ENCODE measurements around the gene TBC1D23.
"Not testable (repeated sequence)": the region's sequence is repeated elsewhere in the genome, so short reads cannot be mapped to it uniquely, and the experiment has no call there.

TBC1D23 gene

GRCh38 chr3:100271522-100271921 lies 10.7 kb downstream of the TBC1D23 start:
- TF ChIP-seq CTCF (IDR thresholded peaks at IDR 0.05; ENCODE audit: low read length, missing control alignments) = no peak
- no peak overlapping the region for H3K4me3 ChIP-seq (replicated peaks; ENCODE audit: low read depth, low read length)
- DNase-seq (ENCODE audit: low read depth) = no peak

- not testable (repeated sequence) for H3K4me3 ChIP-seq (replicated peaks; ENCODE audit: low read depth, low read length); DNase-seq (ENCODE audit: low read depth)
Observed at GRCh38 chr3:100272797-100273611, 12.2 kb downstream of the TBC1D23 start.

GRCh38 chr3:100274361-100274760 lies 13.6 kb downstream of the TBC1D23 start:
- no peak for TF ChIP-seq CTCF (IDR thresholded peaks at IDR 0.05; ENCODE audit: low read length, missing control alignments)
- DNase-seq (ENCODE audit: low read depth) = no peak
- H3K4me3 ChIP-seq (replicated peaks; ENCODE audit: low read depth, low read length) = no peak overlapping the region

- no peak overlapping the region for H3K4me3 ChIP-seq (replicated peaks; ENCODE audit: low read depth, low read length)
- no peak for DNase-seq (ENCODE audit: low read depth)
- TF ChIP-seq CTCF (IDR thresholded peaks at IDR 0.05; ENCODE audit: low read length, missing control alignments) = no peak
Observed at GRCh38 chr3:100277255-100277800, 16.5 kb downstream of the TBC1D23 start.

- no peak overlapping the region for H3K4me3 ChIP-seq (replicated peaks; ENCODE audit: low read depth, low read length)
- DNase-seq (ENCODE audit: low read depth) = no peak
- no peak for TF ChIP-seq CTCF (IDR thresholded peaks at IDR 0.05; ENCODE audit: low read length, missing control alignments)
Observed at GRCh38 chr3:100278910-100279309, 18.1 kb downstream of the TBC1D23 start.

GRCh38 chr3:100288288-100288894 lies 27.6 kb downstream of the TBC1D23 start:
- DNase-seq (ENCODE audit: low read depth) = no peak
- no peak for TF ChIP-seq CTCF (IDR thresholded peaks at IDR 0.05; ENCODE audit: low read length, missing control alignments)

GRCh38 chr3:100289339-100289738 lies 28.5 kb downstream of the TBC1D23 start:
- H3K4me3 ChIP-seq (replicated peaks; ENCODE audit: low read depth, low read length) = no peak overlapping the region
- TF ChIP-seq CTCF (IDR thresholded peaks at IDR 0.05; ENCODE audit: low read length, missing control alignments) = no peak
- DNase-seq (ENCODE audit: low read depth) = peak; percentile 40

More at GRCh38 chr3:100288288-100288894, 27.6 kb downstream of the TBC1D23 start:
- H3K4me3 ChIP-seq (replicated peaks; ENCODE audit: low read depth, low read length) = no peak overlapping the region

Measured in fibroblast of pulmonary artery (primary cell).